Measurements from ENCODE around the gene MYOG. TPM values are rescaled to one million over a fixed set of nuclear protein-coding genes. Genes with fewer than 3 reads are reported as not detected.

Gene MYOG
- total RNA-seq, 1 donor from 2014 or later: not detected

- H3K27ac Mint-ChIP-seq: no peak overlapping the region
- no peaks in the 10 kb centered on the region for H3K9me3 Mint-ChIP-seq
- H3K36me3 Mint-ChIP-seq: no peaks in the 10 kb centered on the region
- H3K4me3 Mint-ChIP-seq: no peak overlapping the region
- TF ChIP-seq CTCF (IDR thresholded peaks at IDR 0.05; ENCODE audit: unreplicated experiment): no peak
- H3K27me3 Mint-ChIP-seq (ENCODE audit: low read depth): peaks cover 9% of the 10 kb centered on the region
- H3K4me1 Mint-ChIP-seq: peaks cover 30% of the 10 kb centered on the region
- peak in 1 of 2 experiments; percentile 36 for DNase-seq (ENCODE audit: low spot score in 2 of 2, unreplicated experiment in 2 of 2)
These were observed 954 bp downstream of the MYOG start for GRCh38 chr1:203084588-203085527.

GRCh38 chr1:203083463-203083921 is 2.3 kb downstream of the MYOG start:
- Mint-ChIP-seq H3K4me1 (peaks cover 27% of the 10 kb centered on the region), H3K27me3 (ENCODE audit: low read depth) (peaks cover 18% of the 10 kb centered on the region), H3K4me3 (no peak overlapping the region), H3K36me3 (no peaks in the 10 kb centered on the region), H3K27ac (no peak overlapping the region), H3K9me3 (no peaks in the 10 kb centered on the region)
- no peak for TF ChIP-seq CTCF (IDR thresholded peaks at IDR 0.05; ENCODE audit: unreplicated experiment)
- peak in 1 of 2 experiments; percentile 24 for DNase-seq (ENCODE audit: low spot score in 2 of 2, unreplicated experiment in 2 of 2)

GRCh38 chr1:203082571-203083462 is 3.0 kb downstream of the MYOG start:
- H3K27ac Mint-ChIP-seq: no peak overlapping the region
- DNase-seq (ENCODE audit: low spot score in 2 of 2, unreplicated experiment in 2 of 2): peak in 1 of 2 experiments; percentile 35
- peaks cover 27% of the 10 kb centered on the region for H3K4me1 Mint-ChIP-seq
- no peak overlapping the region for H3K4me3 Mint-ChIP-seq
- H3K36me3 Mint-ChIP-seq: no peaks in the 10 kb centered on the region
- no peaks in the 10 kb centered on the region for H3K9me3 Mint-ChIP-seq
- no peak for TF ChIP-seq CTCF (IDR thresholded peaks at IDR 0.05; ENCODE audit: unreplicated experiment)
- peaks cover 23% of the 10 kb centered on the region for H3K27me3 Mint-ChIP-seq (ENCODE audit: low read depth)

GRCh38 chr1:203082231-203082505 is 3.6 kb downstream of the MYOG start:
- TF ChIP-seq CTCF (IDR thresholded peaks at IDR 0.05; ENCODE audit: unreplicated experiment): no peak
- Mint-ChIP-seq H3K27ac (no peak overlapping the region), H3K27me3 (ENCODE audit: low read depth) (peaks cover 30% of the 10 kb centered on the region), H3K4me3 (no peak overlapping the region), H3K4me1 (peaks cover 25% of the 10 kb centered on the region), H3K9me3 (no peaks in the 10 kb centered on the region), H3K36me3 (no peaks in the 10 kb centered on the region)
- no peak for DNase-seq (ENCODE audit: low spot score in 2 of 2, unreplicated experiment in 2 of 2)

GRCh38 chr1:203081465-203082230 is 4.2 kb downstream of the MYOG start:
- H3K9me3 Mint-ChIP-seq: no peaks in the 10 kb centered on the region
- DNase-seq (ENCODE audit: low spot score in 2 of 2, unreplicated experiment in 2 of 2): no peak
- H3K27ac Mint-ChIP-seq: peak overlapping the region; percentile 66
- no peak overlapping the region for H3K4me3 Mint-ChIP-seq
- no peaks in the 10 kb centered on the region for H3K36me3 Mint-ChIP-seq
- no peak for TF ChIP-seq CTCF (IDR thresholded peaks at IDR 0.05; ENCODE audit: unreplicated experiment)
- H3K27me3 Mint-ChIP-seq (ENCODE audit: low read depth): peaks cover 35% of the 10 kb centered on the region
- peaks cover 21% of the 10 kb centered on the region for H3K4me1 Mint-ChIP-seq

Measured in mesothelial cell of epicardium (in vitro differentiated cells).